Measurements from ENCODE around the gene APOL6. TPM values are rescaled to one million over a fixed set of nuclear protein-coding genes. Genes with fewer than 3 reads are reported as not detected.
"Not testable (repeated sequence)": the region's sequence is repeated elsewhere in the genome, so short reads cannot be mapped to it uniquely, and the experiment has no call there.

APOL6 gene
- total RNA-seq, 1 donor from 2014 or later: 5.1 TPM

DNA sequence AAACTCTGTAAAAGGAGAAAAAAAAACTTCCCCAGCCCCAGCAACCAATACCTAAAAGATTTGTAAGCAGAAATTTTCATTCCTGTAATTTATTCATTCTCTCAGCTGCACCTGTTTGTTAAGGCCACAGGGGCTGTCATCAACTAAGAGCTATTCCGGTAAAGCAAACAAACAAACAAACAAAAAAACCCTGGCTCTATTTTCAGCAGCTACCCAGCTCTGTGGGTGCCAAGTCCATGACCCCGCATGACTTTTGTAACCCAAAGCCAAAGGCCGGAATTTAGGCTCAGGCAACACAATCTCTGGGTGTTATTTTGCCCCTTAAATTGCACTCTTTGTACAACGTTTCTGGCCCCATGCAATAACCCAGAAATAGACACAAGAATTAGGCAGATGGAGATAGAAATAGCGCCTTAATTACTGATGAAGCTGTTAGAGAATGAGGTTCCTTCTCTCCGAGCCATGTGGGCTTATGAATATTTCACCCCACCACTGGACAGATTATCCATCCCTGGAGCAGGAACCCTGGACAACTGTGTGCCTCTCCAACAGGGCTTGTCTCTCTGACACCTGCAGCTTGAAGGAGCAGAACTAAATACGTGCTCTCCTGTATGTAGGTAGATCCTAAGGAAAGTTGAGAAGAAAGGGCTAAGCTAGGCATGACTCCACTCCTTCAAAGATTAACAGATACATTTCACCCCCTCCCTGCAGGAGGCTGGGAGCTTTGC, 29.4 kb downstream of the APOL6 start:
- no peak for DNase-seq (ENCODE audit: low read depth, low spot score)

DNA sequence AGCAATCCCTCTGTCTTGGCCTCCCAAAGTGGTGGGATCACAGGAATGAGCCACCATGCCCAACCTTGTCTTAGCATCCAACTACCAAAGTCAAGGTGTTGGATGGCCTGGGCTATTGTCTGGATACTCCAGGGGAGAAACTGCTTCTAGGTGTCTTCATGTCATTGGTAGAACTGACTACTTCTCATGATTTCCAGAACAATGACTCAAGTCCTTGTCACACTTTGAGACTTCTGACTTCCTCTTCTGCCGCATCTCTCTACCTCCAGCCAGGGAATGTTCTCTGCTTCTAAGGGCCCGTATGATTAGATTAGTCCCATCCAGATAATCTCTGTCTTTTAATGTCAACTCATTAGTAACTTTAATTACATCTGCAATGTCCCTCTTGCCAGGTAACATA, 30.6 kb downstream of the APOL6 start:
- DNase-seq (ENCODE audit: low read depth, low spot score): no peak

DNA sequence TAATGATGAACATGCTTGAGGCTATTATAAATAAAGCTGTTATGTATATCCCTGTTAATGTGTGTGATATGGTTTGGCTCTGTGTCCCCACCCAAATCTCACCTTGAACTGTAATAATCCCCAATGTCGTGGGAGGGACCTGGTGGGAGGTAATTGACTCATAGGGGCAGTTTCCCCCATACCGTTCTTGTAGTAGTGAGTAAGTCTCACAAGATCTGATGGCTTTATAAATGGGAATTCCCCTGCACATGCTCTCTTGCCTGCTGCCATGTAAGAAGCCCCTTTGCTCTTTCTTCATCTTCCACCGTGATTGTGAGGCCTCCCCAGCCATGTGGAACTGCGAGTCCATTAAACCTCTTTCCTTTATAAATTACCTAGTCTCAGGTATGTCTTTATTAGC, 31.2 kb downstream of the APOL6 start:
- not testable (repeated sequence) for DNase-seq (ENCODE audit: low read depth, low spot score)

DNA sequence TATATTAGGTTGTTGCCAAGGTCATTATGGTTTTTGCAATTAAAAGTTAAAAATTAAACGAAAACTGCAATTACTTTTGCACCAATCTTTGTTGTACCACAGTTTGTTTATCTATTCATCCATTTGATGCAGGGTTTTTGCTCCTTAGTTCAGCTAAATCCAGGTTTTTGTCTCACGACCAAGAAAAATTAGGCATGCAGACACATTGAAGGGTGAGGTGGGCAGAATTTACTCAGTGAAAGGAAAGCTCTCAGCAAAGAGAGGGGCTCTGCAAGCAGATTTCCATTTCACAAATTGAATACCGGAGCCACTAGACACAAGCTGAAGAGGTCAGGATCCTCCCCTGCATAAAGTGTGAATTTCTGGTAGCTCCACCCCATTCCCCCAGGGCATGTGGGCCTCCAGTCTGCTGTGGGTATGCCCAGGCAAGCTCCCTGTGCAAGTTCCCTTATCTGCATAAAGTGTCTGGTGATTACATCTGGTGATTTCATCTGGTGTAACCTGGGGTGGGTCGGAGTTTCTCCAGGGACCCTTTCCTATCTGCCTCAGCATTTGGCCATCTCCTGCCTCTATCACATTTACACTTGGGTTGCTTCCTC, 33.3 kb downstream of the APOL6 start:
- DNase-seq (ENCODE audit: low read depth, low spot score): no peak

DNA sequence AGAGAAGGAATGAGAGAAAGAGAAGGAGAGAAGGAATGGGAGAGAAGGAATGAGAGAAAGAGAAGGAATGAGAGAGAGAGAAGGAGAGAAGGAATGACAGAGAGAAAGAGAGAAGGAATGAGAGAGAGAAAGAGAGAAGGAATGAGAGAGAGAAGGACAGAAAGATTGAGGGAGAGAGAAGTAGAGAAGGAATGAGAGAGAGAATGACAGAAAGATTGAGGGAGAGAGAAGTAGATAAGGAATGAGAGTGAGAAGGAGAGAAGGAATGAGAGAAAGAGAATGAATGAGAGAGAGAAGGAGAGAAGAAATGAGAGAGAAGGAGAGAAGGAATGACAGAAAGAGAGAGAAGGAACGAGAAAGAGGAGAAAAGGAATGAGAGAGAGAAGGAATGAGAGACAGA, 35.3 kb downstream of the APOL6 start:
- DNase-seq (ENCODE audit: low read depth, low spot score): no peak

DNA sequence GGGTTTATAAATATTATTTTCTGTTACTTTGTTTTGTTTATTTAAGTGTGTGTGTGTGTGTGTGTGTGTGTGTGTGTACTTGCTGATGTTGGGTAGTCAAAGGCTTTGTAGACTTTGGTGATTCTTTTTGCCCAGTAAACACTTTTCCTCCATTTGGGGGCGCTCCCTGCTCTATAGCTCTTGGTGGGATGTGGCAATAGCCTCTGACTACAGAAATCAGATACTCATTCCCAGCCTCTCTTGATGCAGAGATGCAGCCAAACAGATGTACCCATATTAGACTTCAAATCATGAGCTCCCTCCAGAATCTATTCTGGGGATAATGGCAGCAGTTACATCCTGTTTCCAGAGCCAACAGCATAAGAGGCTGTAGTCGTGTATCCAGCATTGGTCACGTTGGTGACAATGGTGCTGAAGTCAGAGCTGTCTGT, 36.0 kb downstream of the APOL6 start:
- DNase-seq (ENCODE audit: low read depth, low spot score): no peak

DNA sequence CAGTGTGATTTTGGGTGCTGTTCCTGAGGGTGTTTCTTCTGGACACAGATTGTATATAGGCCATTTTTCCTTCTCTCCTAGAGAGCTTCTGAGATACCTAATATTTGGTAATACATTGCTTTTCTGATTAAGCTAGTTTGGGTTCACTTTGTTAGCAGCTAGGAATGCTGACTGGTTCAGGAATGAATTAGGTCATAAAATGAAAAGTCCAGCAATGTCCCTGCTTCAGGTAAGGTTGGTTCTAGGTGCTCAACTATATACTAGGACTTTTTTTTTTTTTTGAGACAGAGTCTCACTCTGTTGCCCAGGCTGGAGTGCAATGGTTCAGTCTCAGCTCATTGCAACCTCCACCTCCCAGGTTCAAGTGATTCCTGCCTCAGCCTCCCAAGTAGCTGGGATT, 36.5 kb downstream of the APOL6 start:
- no peak for DNase-seq (ENCODE audit: low read depth, low spot score)

DNA sequence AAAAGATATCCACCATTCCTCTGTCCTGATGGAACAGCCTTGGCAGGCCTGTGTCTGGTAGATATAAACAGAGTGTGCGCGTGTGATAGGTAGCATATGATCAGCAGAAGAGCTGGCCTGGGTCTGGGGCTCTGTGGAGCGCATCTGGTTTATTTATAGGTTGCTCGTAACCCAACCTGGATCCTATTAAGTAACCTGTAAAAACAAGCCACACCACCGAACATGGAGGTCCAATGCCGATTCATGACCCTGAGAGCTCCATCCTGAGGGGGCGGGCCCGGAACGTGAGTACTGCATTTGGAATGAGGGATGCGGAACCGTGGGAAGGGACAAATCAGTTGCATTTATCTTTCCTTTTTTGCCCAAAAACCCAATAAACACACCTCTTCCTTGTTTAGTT, 37.5 kb downstream of the APOL6 start:
- no peak for DNase-seq (ENCODE audit: low read depth, low spot score)

DNA sequence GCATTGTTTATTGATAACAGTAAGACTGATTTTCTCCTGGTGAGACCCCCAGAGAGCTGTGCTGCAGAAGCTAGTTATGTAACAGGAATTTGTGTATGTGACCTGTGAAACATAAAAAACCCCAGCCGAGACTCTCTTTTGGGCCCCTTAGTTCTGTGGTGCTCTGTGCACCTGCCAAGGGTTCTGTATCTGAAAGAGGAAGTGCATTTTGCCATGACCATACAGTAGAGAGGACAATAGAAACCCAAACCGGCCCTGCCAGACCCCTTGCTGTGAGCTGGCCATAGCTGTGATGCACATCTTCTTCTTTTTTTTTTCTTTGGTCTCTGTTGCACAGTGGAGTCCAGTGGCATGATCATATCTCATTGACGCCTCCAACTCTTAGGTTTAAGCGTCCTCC, 38.1 kb downstream of the APOL6 start:
- DNase-seq (ENCODE audit: low read depth, low spot score): no peak

DNA sequence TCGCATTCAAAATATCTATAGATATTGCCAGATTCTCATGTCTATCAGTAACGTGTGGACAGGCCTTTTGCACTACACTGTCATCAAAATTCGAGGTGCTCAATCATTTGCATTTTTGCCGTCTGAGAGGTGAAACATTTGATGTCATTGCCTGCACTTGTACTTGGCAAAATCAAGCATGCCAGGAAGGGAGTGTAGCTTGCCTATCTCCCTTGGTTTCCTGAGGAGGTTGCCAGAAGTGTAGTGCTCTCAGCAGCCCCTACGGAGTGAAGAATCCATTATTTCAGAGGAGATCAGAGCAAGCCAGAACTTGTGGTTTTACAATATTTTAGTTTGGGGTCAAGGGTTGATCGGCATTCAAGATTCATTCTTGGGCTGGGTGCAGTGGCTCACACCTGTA, 39.2 kb downstream of the APOL6 start:
- DNase-seq (ENCODE audit: low read depth, low spot score): no peak

DNA sequence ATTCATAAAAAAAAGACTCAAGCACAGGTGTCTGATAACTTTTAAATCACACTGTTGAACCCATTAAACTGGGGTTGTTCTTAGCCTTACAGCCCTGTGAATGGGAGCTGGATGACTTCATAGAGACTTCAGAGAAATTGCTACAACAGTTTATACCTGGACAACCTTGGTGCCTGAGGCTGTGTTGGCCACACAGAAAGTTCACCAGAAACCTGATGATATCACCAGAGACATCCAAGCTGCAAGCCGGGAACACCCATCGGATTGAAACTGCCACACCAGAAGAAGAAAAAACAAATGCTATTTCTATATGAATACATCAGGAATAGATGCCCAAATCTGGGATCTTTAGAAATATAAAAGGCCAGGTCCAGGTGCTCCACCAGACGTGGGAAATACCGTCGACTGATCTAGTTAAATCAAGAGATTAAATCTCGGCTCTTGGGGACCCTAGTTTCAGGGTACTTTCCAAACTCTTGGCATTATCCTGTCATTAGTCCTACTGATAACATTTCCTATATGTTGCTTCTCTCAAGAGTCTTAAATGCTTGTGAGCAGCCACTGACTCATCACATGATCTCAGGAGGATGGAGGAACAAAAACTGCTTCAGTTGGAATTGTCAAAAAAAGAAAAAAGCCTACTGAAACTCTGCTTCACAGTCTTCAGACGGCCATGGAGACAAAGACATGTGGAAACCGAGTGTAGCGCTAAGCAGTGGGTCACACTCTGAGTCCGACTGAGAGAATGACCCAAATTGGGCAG, 40.8 kb downstream of the APOL6 start:
- DNase-seq (ENCODE audit: low read depth, low spot score): no peak

DNA sequence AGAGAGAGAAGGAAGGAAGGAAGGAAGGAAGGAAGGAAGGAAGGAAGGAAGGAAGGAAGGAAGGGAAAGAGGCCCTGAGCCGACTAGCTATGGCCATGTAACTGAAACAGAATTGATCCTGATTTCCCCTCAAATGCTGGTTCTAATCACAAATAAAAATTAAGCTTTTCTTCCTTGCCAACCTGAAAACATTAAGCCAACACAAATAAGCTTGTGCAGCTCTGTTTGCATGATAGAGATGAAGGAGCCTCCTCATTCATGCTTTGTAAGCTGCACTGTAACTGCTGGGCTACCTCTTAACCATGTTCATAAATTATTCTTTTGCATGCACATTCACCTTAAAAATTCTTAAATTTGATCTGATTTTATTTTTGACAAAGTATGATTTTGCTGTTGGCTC, 41.8 kb downstream of the APOL6 start:
- DNase-seq (ENCODE audit: low read depth, low spot score): no peak

DNA sequence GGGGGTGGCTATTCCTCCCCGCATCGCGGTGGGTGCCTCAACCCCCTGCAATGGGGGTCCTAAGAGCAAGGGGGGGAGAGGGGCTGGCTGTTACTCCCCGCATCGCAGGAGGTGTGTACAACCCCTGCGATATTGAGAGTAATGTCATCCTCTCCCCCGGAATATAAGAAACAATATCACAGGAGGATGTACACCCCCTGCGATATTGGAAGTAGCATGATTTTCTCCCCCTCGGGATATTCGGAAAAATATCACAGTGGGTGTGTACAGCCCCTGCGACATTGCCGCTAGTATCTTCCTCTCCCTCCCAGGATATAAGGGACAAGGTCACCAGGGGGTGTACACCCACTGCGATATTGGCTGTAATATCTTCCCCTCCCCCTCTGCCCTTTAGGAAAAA, 47.0 kb downstream of the APOL6 start:
- no peak for DNase-seq (ENCODE audit: low read depth, low spot score)

DNA sequence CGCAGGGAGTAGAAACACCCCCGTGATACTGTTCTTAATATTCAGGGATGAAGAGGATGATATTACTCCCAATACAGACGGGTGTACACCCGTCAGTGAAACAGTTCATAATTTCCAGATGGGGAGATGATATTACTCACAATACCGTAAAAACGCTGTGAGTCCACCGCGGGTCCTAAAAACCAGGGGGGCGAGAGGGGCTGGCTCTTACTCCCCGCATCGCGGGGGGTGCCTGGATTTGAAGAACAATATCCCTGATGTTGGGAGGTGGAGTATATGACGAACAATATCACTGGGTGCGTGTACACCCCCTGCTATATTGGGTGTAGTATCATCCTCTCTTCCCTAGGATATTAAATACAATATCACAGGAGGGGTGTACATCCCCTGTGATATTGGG, 48.9 kb downstream of the APOL6 start:
- DNase-seq (ENCODE audit: low read depth, low spot score): no peak

DNA sequence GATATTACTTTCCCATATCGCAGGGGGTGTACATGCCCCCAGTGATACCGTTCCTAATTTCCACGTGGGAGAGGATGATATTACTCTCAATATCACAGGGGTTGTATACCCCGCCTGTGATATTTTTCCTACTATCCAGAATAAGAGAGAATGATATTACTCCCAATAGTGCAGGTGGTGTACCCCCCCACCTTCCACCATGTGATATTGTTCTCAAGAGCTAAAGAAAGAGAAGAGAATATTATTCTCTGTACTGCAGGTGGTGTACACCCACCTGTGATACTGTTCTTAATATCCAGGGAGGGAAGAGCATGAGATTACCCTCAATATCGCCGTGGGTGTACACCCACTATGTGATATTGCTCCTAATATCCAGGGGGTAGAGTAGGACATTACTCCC, 51.6 kb downstream of the APOL6 start:
- DNase-seq (ENCODE audit: low read depth, low spot score): not testable (repeated sequence)

DNA sequence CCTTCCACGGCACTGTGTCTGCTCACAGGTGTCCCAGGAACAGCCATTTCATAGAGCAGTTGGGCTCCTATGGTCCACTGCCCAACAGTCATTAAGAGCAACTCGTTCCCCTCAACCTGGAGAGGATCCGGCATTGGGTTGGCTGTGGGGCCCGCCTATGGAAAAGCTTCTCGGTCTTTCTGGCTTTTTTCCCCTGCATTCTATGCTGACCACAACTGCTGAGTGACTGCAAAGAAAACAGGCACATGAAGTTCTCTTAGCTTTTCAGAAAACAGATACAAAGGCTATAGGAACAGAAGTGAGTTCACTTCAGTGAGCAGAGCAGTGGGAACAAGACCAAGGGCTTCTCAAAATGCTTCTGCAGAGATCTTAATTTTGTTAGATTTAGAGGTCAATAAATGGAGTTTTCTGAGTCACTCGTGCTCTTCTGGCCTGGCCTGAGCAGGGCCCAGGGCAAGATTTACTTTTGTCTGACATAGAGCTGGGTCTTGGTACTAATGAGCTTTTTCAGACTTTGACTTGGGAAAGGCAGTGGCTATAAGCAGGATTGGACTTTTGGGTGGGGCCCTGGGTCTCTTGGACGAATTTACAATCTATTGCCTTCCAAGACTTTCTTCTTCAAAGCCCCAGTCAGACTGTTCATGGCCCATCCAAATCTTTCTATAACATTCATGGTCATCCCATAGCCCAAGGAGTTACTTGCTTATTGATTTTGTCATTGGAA, 55.8 kb downstream of the APOL6 start:
- DNase-seq (ENCODE audit: low read depth, low spot score): no peak

DNA sequence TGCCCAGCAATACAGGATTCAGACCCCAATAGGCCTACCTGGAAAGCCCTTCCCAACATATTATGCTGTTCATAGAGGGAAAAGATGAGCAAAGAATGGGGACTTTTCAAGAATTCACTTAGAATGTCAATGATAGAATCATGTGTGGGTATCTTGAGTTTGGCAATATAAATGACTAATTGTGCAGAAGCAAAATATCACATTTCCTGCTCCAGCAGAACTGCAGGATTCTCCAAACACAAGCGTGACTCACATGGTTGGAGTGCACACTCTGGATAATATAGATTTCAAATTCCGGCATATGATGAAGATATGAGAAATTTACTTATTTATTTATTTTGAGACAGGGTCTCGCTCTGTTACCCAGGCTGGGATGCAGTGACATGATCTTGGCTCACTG, 56.9 kb downstream of the APOL6 start:
- DNase-seq (ENCODE audit: low read depth, low spot score): peak; percentile 26

DNA sequence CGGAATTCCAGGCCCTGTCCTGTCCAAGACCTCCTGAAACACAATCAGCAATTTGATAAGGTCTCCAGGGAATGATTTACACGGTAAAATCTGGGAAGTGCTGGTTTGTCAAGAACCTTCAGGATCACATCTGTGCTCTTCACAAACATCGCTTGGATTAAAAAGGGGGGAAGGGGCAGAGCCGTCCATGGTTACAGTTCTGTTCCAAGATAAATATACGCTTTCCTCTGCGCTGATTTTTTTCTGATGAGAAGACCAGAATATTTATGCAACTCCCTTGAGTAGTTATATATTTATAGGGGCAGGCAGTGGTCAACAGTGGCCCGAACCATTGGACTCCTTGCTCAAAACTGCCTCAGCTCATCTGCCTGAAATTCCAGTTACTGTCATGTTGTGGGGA, 60.2 kb downstream of the APOL6 start:
- no peak for DNase-seq (ENCODE audit: low read depth, low spot score)

DNA sequence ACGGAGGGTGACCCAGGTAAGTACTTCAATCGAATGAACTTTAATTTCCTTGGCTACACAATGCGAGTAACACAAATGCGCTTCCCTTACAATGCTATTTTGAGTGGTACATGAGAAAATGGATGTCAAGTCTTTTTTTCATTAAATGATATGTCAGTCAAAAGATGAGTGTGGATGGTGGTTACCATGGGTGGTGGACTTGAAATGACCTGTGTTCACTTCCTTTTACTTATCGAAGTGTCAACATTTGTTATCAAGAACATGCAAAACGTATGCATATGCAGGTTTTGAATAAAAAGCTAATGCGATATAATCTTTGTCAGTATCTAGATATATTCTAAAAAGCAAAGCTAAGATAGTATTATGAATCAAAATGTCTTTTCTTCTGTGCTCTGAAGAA, 60.7 kb downstream of the APOL6 start:
- no peak for DNase-seq (ENCODE audit: low read depth, low spot score)

DNA sequence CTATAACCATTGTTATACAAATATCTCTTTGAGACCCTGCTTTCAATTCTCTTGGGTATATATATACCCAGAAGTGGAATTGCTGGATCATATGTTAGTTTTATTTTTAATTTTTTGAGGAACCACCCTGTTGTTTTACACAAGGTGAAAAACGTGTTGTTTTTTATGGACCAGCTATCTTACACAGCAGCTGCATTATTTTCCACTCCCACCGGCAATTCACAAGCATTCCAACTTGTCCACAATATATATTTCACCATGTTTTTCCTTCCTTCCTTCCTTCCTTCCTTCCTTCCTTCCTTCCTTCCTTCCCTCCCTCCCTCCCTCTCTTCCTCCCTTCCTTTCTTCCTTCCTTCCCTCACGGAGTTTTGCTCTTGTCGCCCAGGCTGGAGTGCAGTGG, 63.1 kb downstream of the APOL6 start:
- no peak for DNase-seq (ENCODE audit: low read depth, low spot score)

DNA sequence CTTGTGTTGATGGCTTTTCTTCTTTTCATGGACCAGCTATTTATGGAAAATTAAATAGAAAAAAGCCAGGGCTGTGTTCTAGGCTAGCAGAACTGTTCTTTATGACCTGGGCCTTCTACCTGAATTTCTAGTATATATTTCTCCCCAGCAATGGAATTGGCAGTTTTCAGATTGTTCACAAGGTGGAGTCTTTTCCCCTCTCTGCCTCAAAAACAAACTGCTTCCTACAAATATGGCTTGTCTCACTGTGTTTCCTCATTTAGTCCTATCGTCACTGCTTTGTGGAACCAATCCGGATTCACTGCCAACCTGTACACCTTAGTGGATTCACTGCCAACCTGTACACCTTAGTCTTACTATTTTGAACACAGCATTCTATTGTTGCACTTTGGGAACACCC, 64.4 kb downstream of the APOL6 start:
- DNase-seq (ENCODE audit: low read depth, low spot score): no peak

DNA sequence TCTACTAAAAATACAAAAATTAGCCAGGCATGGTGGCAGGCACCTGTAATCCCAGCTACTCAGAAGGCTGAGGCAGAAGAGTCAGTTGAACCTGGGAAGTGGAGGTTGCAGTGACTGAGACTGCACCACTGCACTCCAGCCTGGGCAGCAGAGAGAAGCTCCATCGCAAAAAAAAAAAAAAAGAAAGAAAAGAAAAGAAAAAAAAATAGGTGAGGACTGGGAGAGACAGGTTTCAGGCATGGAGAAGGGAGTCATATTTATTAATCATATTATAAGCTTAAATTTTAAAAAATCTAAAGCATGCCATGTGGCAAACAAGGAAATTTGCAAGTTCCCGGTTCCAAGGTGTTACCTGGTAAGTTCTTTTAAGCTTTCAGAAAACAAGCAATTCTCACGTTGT, 69.3 kb downstream of the APOL6 start, which contains the start of gene APOL5:
Gene APOL5 (plus strand): TSS at position 301 of the 400 bp plus-strand sequence. CDS start 0 bp downstream, at position 301.
- no peak for DNase-seq (ENCODE audit: low read depth, low spot score)

Data from pulmonary artery endothelial cell (primary cell).